Fibroblast of upper back skin (primary cell): ENCODE measurements around the gene TECPR2.
"Not testable (repeated sequence)": the region's sequence is repeated elsewhere in the genome, so short reads cannot be mapped to it uniquely, and the experiment has no call there.

Experiments used
- DNase-seq: peaks from one replicate; pipeline ENCODE4 v3.0.0-alpha.2; 2013

The TECPR2 gene

DNA sequence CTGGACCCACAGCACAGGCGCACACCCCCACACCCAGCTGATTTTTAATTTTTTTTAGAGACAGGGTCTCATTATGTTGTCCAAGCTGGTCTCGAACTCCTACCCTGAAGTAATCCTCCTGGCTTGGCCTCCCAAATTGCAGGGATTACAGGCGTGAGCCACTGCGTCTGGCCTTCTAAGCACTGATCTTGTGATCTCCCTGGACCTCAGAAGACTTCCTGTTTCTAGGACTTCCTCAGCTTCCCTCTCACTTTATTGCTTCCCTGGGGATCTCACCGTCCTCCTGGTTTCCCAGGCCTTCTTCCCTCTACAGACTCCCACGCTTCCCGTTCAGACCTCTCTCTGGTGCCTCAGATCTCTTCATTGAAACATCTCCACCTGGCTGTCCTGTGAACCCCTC lies 29.4 kb upstream of the TECPR2 start:
- DNase-seq: no peak

- no peak for DNase-seq
Measured at GRCh38 chr14:102333795-102334705, 28.7 kb upstream of the TECPR2 start.

GRCh38 chr14:102335163-102335562 lies 27.6 kb upstream of the TECPR2 start:
- no peak for DNase-seq

- DNase-seq: no peak
Measured at GRCh38 chr14:102338724-102339123, 24.0 kb upstream of the TECPR2 start.

- DNase-seq: no peak
Measured at GRCh38 chr14:102341566-102341965, 21.2 kb upstream of the TECPR2 start.

DNA sequence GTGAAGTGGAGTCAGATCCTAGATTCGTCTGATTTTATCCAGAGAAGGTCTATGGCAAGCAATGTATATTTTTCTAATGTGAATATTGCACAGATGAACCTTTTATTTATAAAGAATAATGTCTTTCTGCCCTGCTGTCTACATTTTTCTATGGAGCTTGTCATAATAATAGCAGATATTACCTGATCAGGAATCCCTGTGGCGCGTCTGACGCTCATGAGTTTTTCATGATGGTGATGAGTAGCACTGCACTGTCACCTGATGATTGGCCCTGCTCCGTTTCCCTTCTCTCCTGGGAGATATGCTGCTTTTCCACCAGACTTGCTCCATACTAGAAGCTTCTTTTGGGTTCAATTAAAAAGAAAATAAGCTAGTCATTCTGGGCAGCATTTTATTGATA lies 20.5 kb upstream of the TECPR2 start:
- DNase-seq: no peak

DNA sequence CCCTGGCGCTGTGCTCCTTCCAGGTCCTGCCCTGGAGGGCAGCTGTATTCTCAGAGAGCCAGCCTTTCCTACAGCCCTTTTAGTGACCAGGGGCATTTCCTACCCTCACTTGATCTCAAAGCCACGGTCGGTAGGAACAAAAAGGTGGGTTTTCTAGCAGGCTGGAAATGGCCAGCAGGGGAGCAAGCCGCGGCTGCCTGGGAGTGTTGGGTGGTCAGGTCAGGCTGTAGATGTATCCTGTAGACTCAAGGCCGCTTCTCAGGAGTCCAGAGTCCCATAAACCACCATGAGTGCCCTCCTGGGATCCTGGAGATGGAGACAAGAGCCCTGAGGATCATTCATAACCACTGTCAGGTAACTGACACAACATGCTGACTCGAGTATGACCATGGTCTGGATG lies 18.7 kb upstream of the TECPR2 start:
- DNase-seq: no peak

DNA sequence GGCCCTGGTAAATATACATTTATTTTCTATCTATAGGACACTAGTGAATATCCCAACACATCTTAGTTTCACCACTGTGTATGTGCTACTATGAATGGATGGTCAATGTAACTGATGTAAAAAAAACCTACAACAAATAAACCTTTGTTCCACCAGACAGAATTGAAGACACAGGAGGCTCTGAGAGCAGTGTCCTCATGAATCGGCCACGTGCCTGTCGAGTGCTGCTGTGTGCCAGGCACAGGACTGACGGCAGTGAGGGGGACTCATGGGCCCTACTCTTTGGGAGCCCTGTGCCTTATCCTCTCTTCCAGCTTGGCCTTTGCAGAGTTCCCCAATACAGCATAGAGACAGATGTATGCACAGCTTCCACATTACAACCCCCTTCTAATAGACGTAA lies 18.3 kb upstream of the TECPR2 start:
- no peak for DNase-seq

GRCh38 chr14:102345232-102345631 lies 17.5 kb upstream of the TECPR2 start:
- DNase-seq: no peak

DNA sequence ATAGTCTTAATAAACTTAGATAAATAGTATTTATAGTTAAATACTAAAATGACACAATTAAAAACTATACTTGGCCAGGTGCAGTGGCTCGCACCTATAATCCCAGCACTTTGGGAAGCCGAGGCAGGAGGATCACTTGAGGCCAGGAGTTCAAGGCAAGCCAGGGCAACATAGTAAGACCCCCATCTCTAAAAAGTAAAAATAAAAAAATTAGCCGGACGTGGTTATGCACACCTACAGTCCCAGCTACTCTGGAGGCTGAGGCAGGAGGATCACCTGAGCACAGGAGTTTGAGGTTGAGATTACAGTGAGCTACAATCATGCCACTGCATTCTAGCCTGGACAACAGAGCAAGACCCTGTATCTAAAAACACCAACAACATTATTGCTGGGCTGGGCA lies 16.1 kb upstream of the TECPR2 start:
- no peak for DNase-seq

GRCh38 chr14:102348376-102348775 lies 14.4 kb upstream of the TECPR2 start:
- DNase-seq: no peak

DNA sequence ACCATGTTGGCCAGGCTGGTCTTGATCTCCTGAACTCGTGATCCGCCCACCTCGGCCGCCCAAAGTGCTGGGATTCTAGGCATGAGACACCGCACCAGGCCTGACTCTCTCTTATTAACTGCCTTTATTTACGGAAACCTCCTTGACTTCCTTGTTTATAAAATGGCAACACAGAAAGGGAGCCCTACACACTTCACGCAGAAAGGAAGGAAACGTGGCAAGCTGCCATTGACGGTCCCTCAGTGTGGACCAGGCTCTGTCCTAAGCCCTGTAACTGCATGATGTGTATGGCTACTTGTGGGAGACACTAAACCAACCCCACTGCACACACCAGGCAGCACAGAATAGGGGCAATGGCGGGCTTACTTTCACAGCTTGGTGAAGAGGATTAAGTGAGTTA lies 11.7 kb upstream of the TECPR2 start:
- no peak for DNase-seq

DNA sequence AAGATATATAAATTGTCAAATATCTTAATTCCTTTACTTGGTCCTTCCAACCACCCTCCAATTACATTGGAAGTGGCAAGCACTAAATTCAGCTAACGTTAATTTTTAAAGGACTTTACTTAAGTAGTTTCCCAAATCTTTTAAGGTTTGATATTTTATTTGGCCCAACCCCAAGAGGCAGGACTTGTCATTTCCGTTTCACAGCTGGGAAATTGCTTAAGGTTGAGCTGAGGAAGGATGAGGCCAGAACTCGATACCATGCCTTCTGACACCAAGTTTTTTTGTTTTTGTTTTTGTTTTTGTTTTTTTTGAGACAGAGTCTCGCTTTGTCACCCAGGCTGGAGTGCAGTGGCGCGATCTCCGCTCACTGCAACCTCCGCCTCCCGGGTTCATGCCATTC lies 11.1 kb upstream of the TECPR2 start:
- DNase-seq: not testable (repeated sequence)

- DNase-seq: no peak
Measured at GRCh38 chr14:102352213-102352612, 10.5 kb upstream of the TECPR2 start.

GRCh38 chr14:102353126-102353619 lies 9.6 kb upstream of the TECPR2 start:
- no peak for DNase-seq

- no peak for DNase-seq
Measured at GRCh38 chr14:102356280-102356679, 6.5 kb upstream of the TECPR2 start.

DNA sequence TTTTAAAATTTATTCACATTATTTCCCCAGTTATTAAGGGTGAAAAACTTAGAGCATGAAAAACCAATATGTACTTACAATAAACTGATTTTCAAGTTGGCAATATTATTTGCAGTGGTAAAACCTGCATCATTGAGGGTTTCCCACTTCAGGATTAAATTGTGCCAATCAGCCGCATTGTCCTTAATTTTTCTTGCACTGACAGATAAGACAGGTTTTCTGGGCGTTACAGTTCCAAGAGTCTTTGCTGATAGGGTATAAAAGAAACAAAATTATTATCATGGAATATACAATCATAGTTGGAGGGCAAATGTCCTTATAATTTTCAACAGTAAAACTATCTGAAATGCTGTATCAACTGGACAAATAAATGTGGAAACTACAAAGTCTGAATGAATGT lies 3.4 kb upstream of the TECPR2 start:
- no peak for DNase-seq

- no peak for DNase-seq
Measured at GRCh38 chr14:102360388-102360787, 2.4 kb upstream of the TECPR2 start.

- no peak for DNase-seq
Measured at GRCh38 chr14:102362084-102362483, 657 bp upstream of the TECPR2 start.

DNA sequence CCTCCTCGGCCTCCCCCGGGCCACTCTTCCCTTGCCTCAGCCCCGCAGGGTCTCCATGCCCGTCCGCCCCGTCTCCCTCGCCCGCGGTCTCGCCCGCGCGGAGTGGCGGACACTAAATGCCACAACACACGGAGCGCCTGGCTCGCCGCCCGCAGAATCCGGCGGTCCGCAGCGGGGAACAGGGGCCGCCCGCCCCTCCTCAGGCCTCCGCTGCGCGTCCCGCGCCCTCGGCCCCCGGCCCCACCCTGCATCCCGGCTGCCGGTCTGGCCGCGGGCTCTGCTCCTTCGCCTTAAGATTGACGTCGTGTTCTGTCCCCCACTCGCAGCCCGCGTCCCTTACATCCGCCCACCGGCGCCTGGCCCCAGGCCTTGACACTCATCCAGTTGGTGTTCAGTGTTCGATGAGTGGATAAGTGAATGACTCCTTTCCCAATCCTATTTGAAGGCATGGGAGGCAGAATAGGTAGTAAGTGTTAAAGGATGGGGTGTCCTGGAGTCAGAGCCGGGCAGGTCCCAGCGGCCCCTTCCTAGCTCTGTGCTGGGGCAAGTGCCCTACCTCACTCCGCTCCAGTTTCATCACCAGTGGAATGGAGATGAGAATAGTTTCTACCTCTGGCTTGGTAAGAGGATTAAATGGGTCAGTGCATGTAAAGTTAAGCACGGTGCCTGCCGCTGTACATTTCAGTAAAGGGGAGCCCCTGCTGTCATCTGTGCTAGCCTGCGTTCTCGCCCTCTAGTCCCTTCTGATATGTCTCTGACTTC lies 622 bp downstream of the TECPR2 start:
- DNase-seq: peak; percentile 17

GRCh38 chr14:102370305-102370809 lies 7.6 kb downstream of the TECPR2 start:
- no peak for DNase-seq

DNA sequence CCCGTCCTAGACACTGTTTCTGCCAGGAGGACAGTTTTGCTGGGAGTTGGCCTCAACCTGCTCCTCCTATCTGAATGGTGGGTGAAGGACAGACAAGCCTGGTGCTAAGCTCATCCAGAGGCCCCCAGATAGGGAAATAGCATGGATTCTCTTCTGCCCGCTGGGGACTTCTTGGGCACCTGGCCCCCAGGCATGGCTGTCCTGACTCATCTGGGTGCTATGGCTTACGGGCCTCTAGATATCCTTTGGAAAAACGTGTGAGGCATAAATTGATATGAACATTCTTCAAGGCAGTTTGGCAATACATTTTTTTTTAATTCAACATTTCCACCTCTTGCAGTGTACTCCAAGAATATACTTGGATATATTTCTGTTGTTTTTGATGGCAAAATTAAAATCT lies 8.6 kb downstream of the TECPR2 start:
- no peak for DNase-seq

DNA sequence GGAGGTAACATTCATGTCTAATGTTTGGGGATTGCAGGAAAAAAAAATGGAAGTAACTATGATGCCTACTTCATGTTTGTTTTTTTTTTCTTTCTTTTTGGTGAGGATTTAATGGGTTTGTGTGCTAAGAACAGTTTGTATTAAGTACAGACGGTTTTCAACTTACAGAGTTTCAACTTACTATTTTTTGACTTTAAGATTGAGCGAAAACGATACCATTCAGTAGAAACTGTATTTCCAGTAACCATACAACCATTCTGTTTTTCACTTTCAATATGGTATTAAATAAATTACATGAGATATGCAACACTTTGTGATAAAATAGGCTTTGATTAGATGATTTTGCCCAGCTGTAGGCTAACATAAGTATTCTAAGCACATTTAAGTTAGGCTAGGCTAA lies 10.4 kb downstream of the TECPR2 start:
- no peak for DNase-seq

GRCh38 chr14:102374264-102374663 lies 11.5 kb downstream of the TECPR2 start:
- DNase-seq: no peak
